HepG2 (cell line): Measurements from ENCODE around the gene ATG7. TPM values are rescaled to one million over a fixed set of nuclear protein-coding genes. Genes with fewer than 3 reads are reported as not detected.
A peak's percentile ranks its signal among the peaks of the same experiment; 100 is the strongest.

Experiments used
- ATF3 ChIP-seq: sonication (generic); formaldehyde crosslinking; IDR thresholded peaks from 2 replicates; pipeline ENCODE4 v1.4.0; 2020; ENCODE audit warnings: missing genetic modification reagents
- DMAP1 ChIP-seq: IDR thresholded peaks from 2 replicates; pipeline ENCODE4 v1.6.1; 2016
- DRAP1 ChIP-seq: IDR thresholded peaks from 2 replicates; pipeline ENCODE4 v1.6.1; 2016; ENCODE audit warnings: missing genetic modification reagents, missing compliant biosample characterization
- FOXP1 ChIP-seq, 2 experiments: fragments of 450-650 bp in 1 of 2; IDR thresholded peaks; 2 replicates each; pipeline ENCODE4 v1.6.1; 2017 to 2018; ENCODE audit warnings: antibody characterized with exemption in 1 of 2
- GTF2F1 ChIP-seq: fragments of 150-350 bp; IDR thresholded peaks from 2 replicates; pipeline ENCODE4 v1.6.1; 2014; ENCODE audit warnings: low read length
- HDAC1 ChIP-seq: sonication (generic); formaldehyde crosslinking; IDR thresholded peaks from 2 replicates; pipeline ENCODE4 v1.5.1; 2020; ENCODE audit warnings: mild to moderate bottlenecking, missing genetic modification reagents
- HMG20A ChIP-seq: IDR thresholded peaks from 2 replicates; pipeline ENCODE4 v1.6.1; 2016; ENCODE audit warnings: borderline replicate concordance
- RBM39 ChIP-seq: fragments of 200-400 bp; formaldehyde crosslinking; IDR thresholded peaks from one replicate; pipeline ENCODE4 v1.6.1; 2018; ENCODE audit warnings: antibody characterized with exemption, mild to moderate bottlenecking, low read depth, low read length; ENCODE audit not compliant: poor library complexity, severe bottlenecking
- REXO4 ChIP-seq: sonication (generic); formaldehyde crosslinking; IDR thresholded peaks from 2 replicates; pipeline ENCODE4 v1.8.0; 2022; ENCODE audit warnings: missing genetic modification reagents, mild to moderate bottlenecking, borderline replicate concordance
- SP4 ChIP-seq: sonication (generic); formaldehyde crosslinking; IDR thresholded peaks from 2 replicates; pipeline ENCODE4 v1.8.1; 2023; ENCODE audit warnings: mild to moderate bottlenecking, missing genetic modification reagents
- SRF ChIP-seq: IDR thresholded peaks from 2 replicates; pipeline ENCODE4 v1.6.1; 2011; ENCODE audit warnings: mild to moderate bottlenecking, low read depth, low read length, moderate library complexity
- THRA ChIP-seq: sonication (generic); formaldehyde crosslinking; IDR thresholded peaks from 2 replicates; pipeline ENCODE4 v1.4.0; 2020; ENCODE audit warnings: missing genetic modification reagents, borderline replicate concordance
- TOE1 ChIP-seq: sonication (generic); formaldehyde crosslinking; IDR thresholded peaks from 2 replicates; pipeline ENCODE4 v1.4.0; 2020; ENCODE audit warnings: mild to moderate bottlenecking, missing genetic modification reagents
- TOPORS ChIP-seq: sonication (generic); formaldehyde crosslinking; IDR thresholded peaks from 2 replicates; pipeline ENCODE4 v1.8.0; 2023; ENCODE audit warnings: mild to moderate bottlenecking, missing genetic modification reagents
- ZNF160 ChIP-seq: sonication (generic); formaldehyde crosslinking; IDR thresholded peaks from 2 replicates; pipeline ENCODE4 v1.8.0; 2022; ENCODE audit warnings: mild to moderate bottlenecking, inconsistent platforms, missing genetic modification reagents
- ZNF264 ChIP-seq: sonication (generic); formaldehyde crosslinking; IDR thresholded peaks from 2 replicates; pipeline ENCODE4 v1.4.0; 2020; ENCODE audit warnings: missing genetic modification reagents
- ZNF530 ChIP-seq: sonication (generic); formaldehyde crosslinking; IDR thresholded peaks from 2 replicates; pipeline ENCODE4 v1.5.0; 2020; ENCODE audit warnings: low read depth, mild to moderate bottlenecking, missing genetic modification reagents
- ZNF543 ChIP-seq: sonication (generic); formaldehyde crosslinking; IDR thresholded peaks from 2 replicates; pipeline ENCODE4 v1.4.0; 2020; ENCODE audit warnings: mild to moderate bottlenecking, missing genetic modification reagents
- polyA plus RNA-seq, 8 experiments: library from polyadenylated mRNA; depleted of rRNA in 3 of 8; stranded (reverse) in 7 of 8; unstranded in 1 of 8; fragments of >200 nt; fragmentation: Illumina TruSeq in 4 of 8; extraction: Trizol in 4 of 8; gene quantifications; 2 replicates each; pipeline versions ENCODE4 v1.2.1 to v1.2.3, GENCODE V29; 2011 to 2016; ENCODE audit warnings: low read depth in 4 of 8, missing spikeins in 1 of 8, mixed read lengths in 1 of 8; ENCODE audit not compliant: insufficient read depth in 1 of 8
- total RNA-seq, 5 experiments: library from RNA; depleted of rRNA; stranded (reverse); fragments of >200 nt; fragmentation: Illumina TruSeq; extraction: Trizol; gene quantifications; 2 replicates each; pipeline ENCODE4 v1.2.3, GENCODE V29; 2016; ENCODE audit warnings: low read depth in 1 of 5
- TF ChIP-seq, protein P1 (sequence below): IDR thresholded peaks from 2 replicates; pipeline ENCODE4 v1.6.1; 2016; ENCODE audit warnings: mild to moderate bottlenecking
- TF ChIP-seq, protein P2 (sequence below): IDR thresholded peaks from 2 replicates; pipeline ENCODE4 v1.6.1; 2016; ENCODE audit warnings: missing compliant biosample characterization, missing genetic modification reagents, borderline replicate concordance
- TF ChIP-seq, protein P3 (sequence below): sonication (generic); formaldehyde crosslinking; IDR thresholded peaks from 2 replicates; pipeline ENCODE4 v1.9.0; 2021; ENCODE audit warnings: missing genetic modification reagents, borderline replicate concordance

ATG7 gene
- total and polyA plus RNA-seq, 2 of the 13 experiments (the other 11 are each of a cell fraction or from before 2014, with no cell fraction given): 7.8 to 22.1 TPM

GRCh38 chr3:11593318-11594034, 321.3 kb downstream of the ATG7 start (continued):
- no peak for TF ChIP-seq THRA (CRISPR knock-in tag)
- no peak for TF ChIP-seq ZNF264 (CRISPR knock-in tag)
- no peak for TF ChIP-seq DRAP1 (CRISPR knock-in tag)
- peak; percentile 27; the same call in 1 of the 2 replicates for TF ChIP-seq HMG20A (CRISPR knock-in tag)
- no peak for TF ChIP-seq ATF3 (CRISPR knock-in tag)
- TF ChIP-seq ZNF530 (CRISPR knock-in tag): no peak
- no peak for TF ChIP-seq FOXP1 (IDR thresholded peaks at IDR 0.05)
- peak; percentile 74; the same call in 1 of the 2 replicates for TF ChIP-seq FOXP1 (CRISPR knock-in tag; IDR thresholded peaks at IDR 0.05)
- TF ChIP-seq GTF2F1: no peak
- TF ChIP-seq, protein P1, sequence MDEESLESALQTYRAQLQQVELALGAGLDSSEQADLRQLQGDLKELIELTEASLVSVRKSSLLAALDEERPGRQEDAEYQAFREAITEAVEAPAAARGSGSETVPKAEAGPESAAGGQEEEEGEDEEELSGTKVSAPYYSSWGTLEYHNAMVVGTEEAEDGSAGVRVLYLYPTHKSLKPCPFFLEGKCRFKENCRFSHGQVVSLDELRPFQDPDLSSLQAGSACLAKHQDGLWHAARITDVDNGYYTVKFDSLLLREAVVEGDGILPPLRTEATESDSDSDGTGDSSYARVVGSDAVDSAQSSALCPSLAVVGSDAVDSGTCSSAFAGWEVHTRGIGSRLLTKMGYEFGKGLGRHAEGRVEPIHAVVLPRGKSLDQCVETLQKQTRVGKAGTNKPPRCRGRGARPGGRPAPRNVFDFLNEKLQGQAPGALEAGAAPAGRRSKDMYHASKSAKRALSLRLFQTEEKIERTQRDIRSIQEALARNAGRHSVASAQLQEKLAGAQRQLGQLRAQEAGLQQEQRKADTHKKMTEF (CRISPR knock-in tag): 0 out of 2 replicates have a peak, but pooled peaks have one; percentile 34
- TF ChIP-seq DMAP1: no peak
- no peak for TF ChIP-seq TOPORS (CRISPR knock-in tag)
- TF ChIP-seq, protein P2, sequence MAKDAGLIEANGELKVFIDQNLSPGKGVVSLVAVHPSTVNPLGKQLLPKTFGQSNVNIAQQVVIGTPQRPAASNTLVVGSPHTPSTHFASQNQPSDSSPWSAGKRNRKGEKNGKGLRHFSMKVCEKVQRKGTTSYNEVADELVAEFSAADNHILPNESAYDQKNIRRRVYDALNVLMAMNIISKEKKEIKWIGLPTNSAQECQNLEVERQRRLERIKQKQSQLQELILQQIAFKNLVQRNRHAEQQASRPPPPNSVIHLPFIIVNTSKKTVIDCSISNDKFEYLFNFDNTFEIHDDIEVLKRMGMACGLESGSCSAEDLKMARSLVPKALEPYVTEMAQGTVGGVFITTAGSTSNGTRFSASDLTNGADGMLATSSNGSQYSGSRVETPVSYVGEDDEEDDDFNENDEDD (CRISPR knock-in tag): no peak
- TF ChIP-seq ZNF160: no peak
- TF ChIP-seq, protein P3, sequence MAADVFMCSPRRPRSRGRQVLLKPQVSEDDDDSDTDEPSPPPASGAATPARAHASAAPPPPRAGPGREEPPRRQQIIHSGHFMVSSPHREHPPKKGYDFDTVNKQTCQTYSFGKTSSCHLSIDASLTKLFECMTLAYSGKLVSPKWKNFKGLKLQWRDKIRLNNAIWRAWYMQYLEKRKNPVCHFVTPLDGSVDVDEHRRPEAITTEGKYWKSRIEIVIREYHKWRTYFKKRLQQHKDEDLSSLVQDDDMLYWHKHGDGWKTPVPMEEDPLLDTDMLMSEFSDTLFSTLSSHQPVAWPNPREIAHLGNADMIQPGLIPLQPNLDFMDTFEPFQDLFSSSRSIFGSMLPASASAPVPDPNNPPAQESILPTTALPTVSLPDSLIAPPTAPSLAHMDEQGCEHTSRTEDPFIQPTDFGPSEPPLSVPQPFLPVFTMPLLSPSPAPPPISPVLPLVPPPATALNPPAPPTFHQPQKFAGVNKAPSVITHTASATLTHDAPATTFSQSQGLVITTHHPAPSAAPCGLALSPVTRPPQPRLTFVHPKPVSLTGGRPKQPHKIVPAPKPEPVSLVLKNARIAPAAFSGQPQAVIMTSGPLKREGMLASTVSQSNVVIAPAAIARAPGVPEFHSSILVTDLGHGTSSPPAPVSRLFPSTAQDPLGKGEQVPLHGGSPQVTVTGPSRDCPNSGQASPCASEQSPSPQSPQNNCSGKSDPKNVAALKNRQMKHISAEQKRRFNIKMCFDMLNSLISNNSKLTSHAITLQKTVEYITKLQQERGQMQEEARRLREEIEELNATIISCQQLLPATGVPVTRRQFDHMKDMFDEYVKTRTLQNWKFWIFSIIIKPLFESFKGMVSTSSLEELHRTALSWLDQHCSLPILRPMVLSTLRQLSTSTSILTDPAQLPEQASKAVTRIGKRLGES: no peak
- no peak for TF ChIP-seq SRF
- TF ChIP-seq HDAC1: no peak
- no peak for TF ChIP-seq RBM39
- TF ChIP-seq SP4: no peak
- no peak for TF ChIP-seq ZNF543
- TF ChIP-seq REXO4: no peak
- no peak for TF ChIP-seq TOE1 (CRISPR knock-in tag)
